T-helper 2 cell treated with Interferon-gamma antibody and Interleukin-4, amounts not matched to agents 5 μg/mL and 100 μg/mL, for 36 hours (primary cell): Measurements from ENCODE around the gene PDE4D.
A peak's percentile ranks its signal among the peaks of the same experiment; 100 is the strongest.
"Not testable (repeated sequence)": the region's sequence is repeated elsewhere in the genome, so short reads cannot be mapped to it uniquely, and the experiment has no call there.

Experiments
- DNase-seq: peaks from one replicate; pipeline ENCODE4 v3.0.0; 2021; ENCODE audit warnings: low spot score
- H3K27ac Mint-ChIP-seq: one replicate; pipeline ENCODE4 v1.8.0; 2021; ENCODE audit warnings: mild to moderate bottlenecking, mixed read lengths
- H3K27me3 Mint-ChIP-seq: one replicate; pipeline ENCODE4 v1.8.0; 2021; ENCODE audit warnings: low read depth, mixed read lengths
- H3K36me3 Mint-ChIP-seq: one replicate; pipeline ENCODE4 v1.8.0; 2021; ENCODE audit warnings: low read depth, mixed read lengths
- H3K4me1 Mint-ChIP-seq: one replicate; pipeline ENCODE4 v1.8.0; 2021; ENCODE audit warnings: low read depth, mixed read lengths
- H3K4me3 Mint-ChIP-seq: one replicate; pipeline ENCODE4 v1.8.0; 2022; ENCODE audit warnings: mild to moderate bottlenecking, moderate library complexity, mixed read lengths
- H3K9me3 Mint-ChIP-seq: one replicate; pipeline ENCODE4 v1.8.0; 2021; ENCODE audit warnings: mixed read lengths

The PDE4D gene

GRCh38 chr5:59393585-59394420, 499.7 kb downstream of the PDE4D start:
- no peaks in the 10 kb centered on the region for H3K4me1 Mint-ChIP-seq
- H3K27me3 Mint-ChIP-seq, result peaks cover 3% of the 10 kb centered on the region
- no peaks in the 10 kb centered on the region for H3K36me3 Mint-ChIP-seq
- H3K9me3 Mint-ChIP-seq, result no peaks in the 10 kb centered on the region
- DNase-seq, result no peak
- H3K27ac Mint-ChIP-seq, result no peak overlapping the region
- no peak overlapping the region for H3K4me3 Mint-ChIP-seq

GRCh38 chr5:59391576-59391975, 501.9 kb downstream of the PDE4D start:
- no peak for DNase-seq
- Mint-ChIP-seq H3K36me3 (no peaks in the 10 kb centered on the region), H3K4me1 (no peaks in the 10 kb centered on the region), H3K27ac (no peak overlapping the region), H3K27me3 (peaks cover 8% of the 10 kb centered on the region), H3K4me3 (no peak overlapping the region), H3K9me3 (no peaks in the 10 kb centered on the region)

- DNase-seq, result no peak
- Mint-ChIP-seq H3K36me3 (no peaks in the 10 kb centered on the region), H3K4me3 (no peak overlapping the region), H3K27ac (no peak overlapping the region), H3K27me3 (peaks cover 11% of the 10 kb centered on the region), H3K9me3 (no peaks in the 10 kb centered on the region), H3K4me1 (no peaks in the 10 kb centered on the region)
Observed at GRCh38 chr5:59390989-59391388, 502.5 kb downstream of the PDE4D start.

- DNase-seq, result no peak
- Mint-ChIP-seq H3K4me1 (no peaks in the 10 kb centered on the region), H3K9me3 (no peaks in the 10 kb centered on the region), H3K27me3 (peaks cover 16% of the 10 kb centered on the region), H3K27ac (no peak overlapping the region), H3K4me3 (no peak overlapping the region), H3K36me3 (no peaks in the 10 kb centered on the region)
Observed at GRCh38 chr5:59390074-59390659, 503.4 kb downstream of the PDE4D start.

- no peaks in the 10 kb centered on the region for H3K4me1 Mint-ChIP-seq
- no peak overlapping the region for H3K4me3 Mint-ChIP-seq
- no peaks in the 10 kb centered on the region for H3K9me3 Mint-ChIP-seq
- DNase-seq, result no peak
- peaks cover 19% of the 10 kb centered on the region for H3K27me3 Mint-ChIP-seq
- no peak overlapping the region for H3K27ac Mint-ChIP-seq
- no peaks in the 10 kb centered on the region for H3K36me3 Mint-ChIP-seq
Observed at GRCh38 chr5:59387127-59387526, 506.4 kb downstream of the PDE4D start.

GRCh38 chr5:59385700-59386099, 507.8 kb downstream of the PDE4D start:
- no peaks in the 10 kb centered on the region for H3K4me1 Mint-ChIP-seq
- H3K27me3 Mint-ChIP-seq, result peaks cover 22% of the 10 kb centered on the region
- no peaks in the 10 kb centered on the region for H3K36me3 Mint-ChIP-seq
- no peak overlapping the region for H3K27ac Mint-ChIP-seq
- DNase-seq, result no peak
- H3K9me3 Mint-ChIP-seq, result no peaks in the 10 kb centered on the region
- no peak overlapping the region for H3K4me3 Mint-ChIP-seq

GRCh38 chr5:59380350-59380951, 513.1 kb downstream of the PDE4D start:
- H3K27ac Mint-ChIP-seq, result no peak overlapping the region
- no peaks in the 10 kb centered on the region for H3K36me3 Mint-ChIP-seq

GRCh38 chr5:59374036-59374435, 519.5 kb downstream of the PDE4D start:
- peaks cover 15% of the 10 kb centered on the region for H3K9me3 Mint-ChIP-seq
- not testable (repeated sequence) for H3K27ac Mint-ChIP-seq, H3K4me1 Mint-ChIP-seq, H3K36me3 Mint-ChIP-seq, H3K27me3 Mint-ChIP-seq, DNase-seq, H3K4me3 Mint-ChIP-seq

More at GRCh38 chr5:59380350-59380951, 513.1 kb downstream of the PDE4D start:
- peaks cover 9% of the 10 kb centered on the region for H3K27me3 Mint-ChIP-seq
- DNase-seq, result peak; percentile 47
- no peak overlapping the region for H3K4me3 Mint-ChIP-seq
- peaks cover 5% of the 10 kb centered on the region for H3K4me1 Mint-ChIP-seq
- H3K9me3 Mint-ChIP-seq, result no peaks in the 10 kb centered on the region

- peaks cover 9% of the 10 kb centered on the region for H3K27me3 Mint-ChIP-seq
- H3K9me3 Mint-ChIP-seq, result peaks cover 15% of the 10 kb centered on the region
- H3K27ac Mint-ChIP-seq, result no peak overlapping the region
Observed at GRCh38 chr5:59371525-59372127, 521.9 kb downstream of the PDE4D start.

GRCh38 chr5:59368951-59369350, 524.6 kb downstream of the PDE4D start:
- Mint-ChIP-seq H3K36me3 (no peaks in the 10 kb centered on the region), H3K4me3 (no peak overlapping the region), H3K27ac (no peak overlapping the region), H3K27me3 (peaks cover 4% of the 10 kb centered on the region), H3K9me3 (peaks cover 6% of the 10 kb centered on the region), H3K4me1 (no peaks in the 10 kb centered on the region)
- no peak for DNase-seq

More at GRCh38 chr5:59371525-59372127, 521.9 kb downstream of the PDE4D start:
- Mint-ChIP-seq H3K36me3 (no peaks in the 10 kb centered on the region), H3K4me1 (no peaks in the 10 kb centered on the region), H3K4me3 (no peak overlapping the region)
- DNase-seq, result no peak

GRCh38 chr5:59367791-59368394, 525.6 kb downstream of the PDE4D start:
- Mint-ChIP-seq H3K27me3 (peaks cover 9% of the 10 kb centered on the region), H3K4me3 (no peak overlapping the region), H3K27ac (no peak overlapping the region), H3K4me1 (no peaks in the 10 kb centered on the region), H3K9me3 (no peaks in the 10 kb centered on the region), H3K36me3 (no peaks in the 10 kb centered on the region)
- peak; percentile 28 for DNase-seq

- Mint-ChIP-seq H3K4me3 (no peak overlapping the region), H3K27me3 (peaks cover 11% of the 10 kb centered on the region), H3K4me1 (no peaks in the 10 kb centered on the region), H3K27ac (no peak overlapping the region), H3K36me3 (no peaks in the 10 kb centered on the region), H3K9me3 (no peaks in the 10 kb centered on the region)
- DNase-seq, result no peak
Observed at GRCh38 chr5:59366784-59367183, 526.7 kb downstream of the PDE4D start.

- Mint-ChIP-seq H3K27me3 (peaks cover 12% of the 10 kb centered on the region), H3K4me3 (no peak overlapping the region), H3K9me3 (no peaks in the 10 kb centered on the region), H3K4me1 (peaks cover 3% of the 10 kb centered on the region), H3K27ac (no peak overlapping the region), H3K36me3 (no peaks in the 10 kb centered on the region)
- no peak for DNase-seq
Observed at GRCh38 chr5:59362438-59362837, 531.1 kb downstream of the PDE4D start.

GRCh38 chr5:59361454-59361853, 532.1 kb downstream of the PDE4D start:
- peaks cover 12% of the 10 kb centered on the region for H3K27me3 Mint-ChIP-seq
- no peak overlapping the region for H3K27ac Mint-ChIP-seq
- no peak overlapping the region for H3K4me3 Mint-ChIP-seq
- DNase-seq, result no peak
- no peaks in the 10 kb centered on the region for H3K36me3 Mint-ChIP-seq
- peaks cover 5% of the 10 kb centered on the region for H3K4me1 Mint-ChIP-seq
- H3K9me3 Mint-ChIP-seq, result no peaks in the 10 kb centered on the region
